Measurements from ENCODE around the gene UBXN1. TPM values are rescaled to one million over a fixed set of nuclear protein-coding genes. Genes with fewer than 3 reads are reported as not detected.
"Not testable (repeated sequence)": the region's sequence is repeated elsewhere in the genome, so short reads cannot be mapped to it uniquely, and the experiment has no call there.

The UBXN1 gene
- total RNA-seq, 1 experiment from 2014 or later, result 153 TPM

- no peak for TF ChIP-seq CTCF (IDR thresholded peaks at IDR 0.05; ENCODE audit: unreplicated experiment)
- peaks cover 14% of the 10 kb centered on the region for H3K4me1 Mint-ChIP-seq (ENCODE audit: insufficient read depth, unreplicated experiment)
- no peak overlapping the region for H3K27ac Mint-ChIP-seq (ENCODE audit: low read depth, unreplicated experiment)
These were observed 22.0 kb downstream of the UBXN1 start for GRCh38 chr11:62656796-62657429.

GRCh38 chr11:62654297-62654696, 24.6 kb downstream of the UBXN1 start:
- ChIA-PET CTCF (interaction anchor here (0.6 to 1.6 kb wide), 3 partner anchors 42 to 61 kb away, joined by 3 to 7 read pairs (median 3); partner anchors contain the start of genes EML3 and ROM1), POLR2A (interaction anchor here (0.7 to 6.8 kb wide), 8 partner anchors 8 to 178 kb away, joined by 3 to 222 read pairs (median 10); partner anchors contain the start of genes B3GAT3, C11orf98, CSKMT and GANAB)
- Mint-ChIP-seq H3K9me3 (ENCODE audit: unreplicated experiment) (no peaks in the 10 kb centered on the region), H3K4me3 (ENCODE audit: unreplicated experiment) (no peak overlapping the region), H3K4me1 (ENCODE audit: insufficient read depth, unreplicated experiment) (peaks cover 14% of the 10 kb centered on the region), H3K27ac (ENCODE audit: low read depth, unreplicated experiment) (peak overlapping the region; percentile 96), H3K36me3 (ENCODE audit: insufficient read depth, unreplicated experiment) (peaks cover 12% of the 10 kb centered on the region), H3K27me3 (ENCODE audit: insufficient read depth, unreplicated experiment) (no peaks in the 10 kb centered on the region)
- intact Hi-C loops (cut with micrococcal nuclease), result no loop called here
- BruUV-seq (replicated peaks), result no TSS peak
- DNase-seq (ENCODE audit: unreplicated experiment), result no peak
- TF ChIP-seq CTCF (IDR thresholded peaks at IDR 0.05; ENCODE audit: unreplicated experiment), result no peak

More at GRCh38 chr11:62656796-62657429, 22.0 kb downstream of the UBXN1 start:
- Mint-ChIP-seq H3K4me3 (ENCODE audit: unreplicated experiment) (no peak overlapping the region), H3K27me3 (ENCODE audit: insufficient read depth, unreplicated experiment) (no peaks in the 10 kb centered on the region), H3K36me3 (ENCODE audit: insufficient read depth, unreplicated experiment) (peaks cover 17% of the 10 kb centered on the region), H3K9me3 (ENCODE audit: unreplicated experiment) (no peaks in the 10 kb centered on the region)
- no TSS peak for BruUV-seq (replicated peaks)
- ChIA-PET CTCF (interaction anchor here (0.6 to 1.7 kb wide), 4 partner anchors 10 to 685 kb away, joined by 3 to 4 read pairs (median 3); no protein-coding TSS in a partner anchor), POLR2A (interaction anchor here (0.6 to 6.8 kb wide), 5 partner anchors 8 to 1010 kb away, joined by 3 to 222 read pairs (median 5); partner anchors contain the start of genes C11orf98, CSKMT, GANAB and LBHD1)
- intact Hi-C loops (cut with micrococcal nuclease), result no loop called here
- DNase-seq (ENCODE audit: unreplicated experiment), result no peak

GRCh38 chr11:62652161-62653006, 26.5 kb downstream of the UBXN1 start:
- H3K27me3 Mint-ChIP-seq (ENCODE audit: insufficient read depth, unreplicated experiment), result no peaks in the 10 kb centered on the region
- peaks cover 22% of the 10 kb centered on the region for H3K36me3 Mint-ChIP-seq (ENCODE audit: insufficient read depth, unreplicated experiment)
- peaks cover 14% of the 10 kb centered on the region for H3K4me1 Mint-ChIP-seq (ENCODE audit: insufficient read depth, unreplicated experiment)
- no peak for TF ChIP-seq CTCF (IDR thresholded peaks at IDR 0.05; ENCODE audit: unreplicated experiment)
- peak overlapping the region; percentile 96 for H3K27ac Mint-ChIP-seq (ENCODE audit: low read depth, unreplicated experiment)
- ChIA-PET POLR2A (interaction anchor here (0.7 to 7.1 kb wide), 36 partner anchors 8 to 441 kb away, joined by 3 to 222 read pairs (median 4); partner anchors contain the start of genes AHNAK, B3GAT3, BSCL2 and C11orf98), CTCF (no interaction called here)
- H3K9me3 Mint-ChIP-seq (ENCODE audit: unreplicated experiment), result no peaks in the 10 kb centered on the region
- peak overlapping the region; percentile 93 for H3K4me3 Mint-ChIP-seq (ENCODE audit: unreplicated experiment)
- intact Hi-C loops (cut with micrococcal nuclease), result loop anchor here (1.0 kb wide), 1 partner anchor 13 kb away; the partner anchor contains the start of genes C11orf98 and CSKMT
- BruUV-seq (replicated peaks), result TSS peak; percentile 71
- no peak for DNase-seq (ENCODE audit: unreplicated experiment)

- DNase-seq (ENCODE audit: unreplicated experiment); intact Hi-C loops (cut with micrococcal nuclease); H3K4me3 Mint-ChIP-seq (ENCODE audit: unreplicated experiment); H3K9me3 Mint-ChIP-seq (ENCODE audit: unreplicated experiment); H3K27me3 Mint-ChIP-seq (ENCODE audit: insufficient read depth, unreplicated experiment); BruUV-seq (replicated peaks): not testable (repeated sequence)
- POLR2A ChIA-PET, result interaction anchor here (1.0 to 7.1 kb wide), 7 partner anchors 16 to 156 kb away, joined by 3 to 98 read pairs (median 4); partner anchors contain the start of genes B3GAT3, C11orf98, CSKMT and LBHD1
- CTCF ChIA-PET, result interaction anchor here (0.6 to 1.1 kb wide), 3 partner anchors 20 to 44 kb away, joined by 3 to 4 read pairs (median 3); no protein-coding TSS in a partner anchor
- Mint-ChIP-seq H3K27ac (ENCODE audit: low read depth, unreplicated experiment) (peak overlapping the region; percentile 27), H3K36me3 (ENCODE audit: insufficient read depth, unreplicated experiment) (peaks cover 30% of the 10 kb centered on the region), H3K4me1 (ENCODE audit: insufficient read depth, unreplicated experiment) (peaks cover 14% of the 10 kb centered on the region)
These were observed 28.6 kb downstream of the UBXN1 start for GRCh38 chr11:62650283-62650682.
